ENCODE results near the gene KRT6B.

Gene KRT6B

GRCh38 chr12:52438305-52439301 lies 13.3 kb downstream of the KRT6B start:
- FAIRE-seq = no peak
- no peak for DNase-seq (ENCODE audit: insufficient read length, low spot score)

GRCh38 chr12:52437508-52437907 lies 14.4 kb downstream of the KRT6B start:
- DNase-seq (ENCODE audit: insufficient read length, low spot score) (no peak), FAIRE-seq (no peak)

DNA sequence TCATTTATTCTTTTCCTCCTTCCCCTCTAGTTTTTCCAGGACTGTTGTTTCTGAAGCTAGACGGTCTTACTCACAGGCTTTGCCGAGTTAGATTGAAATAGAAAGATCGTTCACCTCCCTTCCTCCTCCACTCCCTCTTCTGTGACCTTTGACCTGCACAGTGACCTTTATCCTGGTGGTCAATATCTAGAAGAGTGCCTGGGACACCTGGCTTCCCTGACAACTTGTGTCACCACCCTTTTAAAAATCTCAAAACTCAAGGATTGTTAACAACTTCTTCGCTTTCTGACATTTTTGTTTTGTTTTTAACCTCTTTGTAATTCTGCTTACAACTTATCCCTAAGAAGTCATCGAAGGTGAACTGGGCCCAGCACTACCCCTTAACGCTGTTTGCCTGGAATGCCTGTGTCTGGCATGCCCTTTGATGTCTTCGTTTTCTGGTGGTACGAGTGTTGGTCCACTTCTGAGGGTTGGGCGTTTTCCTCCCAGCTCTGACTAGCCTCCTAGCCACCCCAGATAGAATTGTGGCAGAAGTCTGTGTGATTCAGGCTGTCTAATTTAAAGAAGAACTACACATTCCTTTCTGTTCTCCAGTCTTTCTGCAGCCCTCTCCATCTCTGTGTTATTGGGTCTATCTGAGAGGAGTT lies 15.0 kb downstream of the KRT6B start:
- FAIRE-seq (no peak), DNase-seq (ENCODE audit: insufficient read length, low spot score) (no peak)

GRCh38 chr12:52436000-52436827 lies 15.7 kb downstream of the KRT6B start:
- DNase-seq (ENCODE audit: insufficient read length, low spot score) (no peak), FAIRE-seq (no peak)

DNA sequence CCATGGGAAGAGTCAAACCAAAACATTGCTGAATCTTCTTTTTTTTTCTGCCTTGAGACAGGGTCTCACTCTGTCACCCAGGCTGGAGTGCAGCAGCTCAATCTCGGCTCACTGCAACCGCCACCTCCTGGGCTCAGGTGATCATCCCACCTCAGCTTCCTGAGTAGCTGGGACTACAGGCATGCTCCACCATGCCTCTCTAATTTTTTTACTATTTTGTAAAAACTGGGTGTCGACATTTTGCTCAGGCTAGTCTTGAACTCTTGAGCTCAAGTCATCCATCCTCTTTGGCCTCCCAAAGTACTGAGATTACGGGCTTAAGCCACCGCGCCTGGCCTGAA lies 16.3 kb downstream of the KRT6B start:
- DNase-seq (ENCODE audit: insufficient read length, low spot score) (no peak), FAIRE-seq (no peak)

DNA sequence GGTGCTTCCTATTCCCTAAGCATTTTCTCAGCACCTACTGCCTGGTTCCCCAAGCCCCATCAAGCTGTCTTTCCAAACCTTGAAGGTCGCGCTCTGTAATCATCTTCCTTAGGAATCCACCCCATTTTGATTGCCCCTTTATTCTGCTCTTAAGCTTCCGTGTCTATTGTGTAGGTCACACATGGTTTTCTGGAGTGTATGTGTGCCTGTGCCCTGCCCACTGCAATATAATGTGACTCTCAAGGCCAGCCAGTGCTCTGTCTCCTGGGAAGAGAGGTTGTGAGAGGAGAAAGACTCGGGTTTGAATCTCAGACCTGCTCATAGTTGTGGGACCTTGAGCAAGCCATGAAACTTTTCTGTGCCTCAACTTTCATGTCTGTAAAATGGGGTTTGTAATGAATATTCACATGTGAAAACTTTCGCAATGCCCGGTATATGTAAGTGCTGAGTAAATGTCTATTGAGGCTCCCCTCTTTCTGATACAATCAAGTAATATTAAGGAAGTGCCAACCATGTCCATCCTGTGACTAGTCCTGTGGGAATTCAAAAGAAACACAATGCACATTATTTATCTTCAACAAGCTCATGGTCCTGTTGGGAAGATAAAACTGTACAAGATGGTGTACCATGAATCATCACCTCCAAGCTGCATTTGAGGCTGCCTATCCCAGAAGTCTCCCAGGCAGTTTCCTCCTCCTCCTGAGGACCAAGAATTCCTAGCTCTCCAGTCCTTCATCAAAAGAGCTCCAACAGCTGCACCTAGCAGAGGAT lies 17.0 kb downstream of the KRT6B start:
- FAIRE-seq (no peak), DNase-seq (ENCODE audit: insufficient read length, low spot score) (no peak)

DNA sequence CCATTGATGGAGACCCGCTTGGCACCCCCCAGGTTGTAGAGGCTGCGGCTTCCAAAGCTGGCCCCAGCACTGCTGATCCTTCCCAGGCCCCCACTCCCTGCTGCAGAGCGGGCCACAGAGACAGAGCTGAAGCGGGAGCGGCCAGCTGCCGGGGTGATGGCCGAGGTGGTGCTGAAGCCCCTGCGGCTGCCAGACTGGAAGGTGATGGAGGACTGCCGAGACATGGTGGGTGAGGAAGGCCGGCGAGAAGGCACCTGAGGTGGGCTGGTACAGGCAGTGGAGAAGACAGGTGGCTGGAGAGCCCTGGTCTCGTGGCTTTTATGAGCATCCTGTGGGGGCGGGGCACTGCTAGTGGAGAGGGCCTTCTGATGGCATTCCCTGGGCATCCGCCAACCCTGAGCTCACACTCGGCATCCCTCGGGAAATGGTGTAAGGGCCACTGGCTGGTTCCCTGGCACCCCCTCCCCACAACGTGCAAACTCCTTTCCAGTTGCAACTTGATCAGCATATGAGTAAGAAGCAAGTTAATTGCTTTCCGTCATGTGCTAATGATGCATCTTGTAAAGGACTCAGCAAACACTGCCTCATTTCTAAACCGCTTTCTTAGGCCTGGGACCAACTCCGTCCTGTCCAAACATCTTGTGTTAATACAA lies 17.7 kb downstream of the KRT6B start, which contains the start of gene KRT75:
Gene KRT75 (minus strand): TSS at position 291 of the 653 bp plus-strand sequence. CDS start 67 bp downstream, at position 224.
- no peak for DNase-seq (ENCODE audit: insufficient read length, low spot score)
- FAIRE-seq = no peak

- DNase-seq (ENCODE audit: insufficient read length, low spot score) (no peak), FAIRE-seq (no peak)
Measured at GRCh38 chr12:52433501-52434080, 18.4 kb downstream of the KRT6B start.

DNA sequence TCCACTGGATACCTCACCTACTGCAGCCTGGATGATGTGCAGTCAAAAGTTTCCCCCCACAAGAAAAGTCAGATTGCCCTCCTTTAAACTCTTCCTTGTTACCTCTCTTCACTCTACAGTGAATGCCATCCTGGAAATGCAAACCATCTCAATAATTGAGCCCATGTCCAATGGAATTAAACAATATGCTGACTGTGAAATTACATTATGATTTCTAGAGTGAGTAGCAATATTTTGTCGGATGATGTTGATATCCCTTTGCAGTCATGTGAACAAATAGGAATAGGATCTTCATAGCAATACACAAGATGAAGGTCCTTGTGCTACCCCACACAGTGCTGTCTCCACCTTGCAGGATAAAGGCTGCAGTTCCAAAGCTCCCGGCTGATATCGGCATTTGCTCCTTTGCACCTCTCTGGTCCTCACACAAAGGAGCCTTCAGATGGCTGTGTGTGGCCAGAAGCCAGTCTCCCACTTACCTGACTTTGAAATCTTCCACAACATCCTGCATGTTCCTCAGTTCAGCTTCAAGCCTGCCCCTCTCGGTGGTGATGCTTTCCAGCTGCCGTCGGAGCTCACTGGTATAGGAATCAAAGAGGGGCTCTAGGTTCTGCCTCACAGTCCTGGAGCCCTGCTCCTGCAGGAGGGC lies 19.3 kb downstream of the KRT6B start:
- FAIRE-seq = no peak
- no peak for DNase-seq (ENCODE audit: insufficient read length, low spot score)

DNA sequence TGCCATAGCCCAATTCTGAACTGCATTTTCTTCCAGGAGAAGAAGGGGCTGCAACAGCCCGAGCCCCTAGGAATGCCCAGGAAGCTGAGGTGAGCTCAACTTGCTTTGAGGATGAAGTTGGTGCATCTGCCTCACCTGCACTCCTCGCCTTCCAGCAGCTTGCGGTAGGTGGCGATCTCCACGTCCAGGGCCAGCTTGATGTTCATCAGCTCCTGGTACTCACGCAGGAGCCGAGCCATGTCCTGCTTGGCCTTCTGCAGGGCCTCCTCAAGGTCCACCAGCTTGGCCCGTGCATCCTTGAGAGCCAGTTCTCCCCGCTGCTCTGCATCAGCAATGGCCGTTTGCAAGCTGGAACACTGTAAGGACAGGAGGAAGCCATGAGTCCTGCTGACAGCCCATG lies 23.8 kb downstream of the KRT6B start:
- FAIRE-seq = no peak

DNA sequence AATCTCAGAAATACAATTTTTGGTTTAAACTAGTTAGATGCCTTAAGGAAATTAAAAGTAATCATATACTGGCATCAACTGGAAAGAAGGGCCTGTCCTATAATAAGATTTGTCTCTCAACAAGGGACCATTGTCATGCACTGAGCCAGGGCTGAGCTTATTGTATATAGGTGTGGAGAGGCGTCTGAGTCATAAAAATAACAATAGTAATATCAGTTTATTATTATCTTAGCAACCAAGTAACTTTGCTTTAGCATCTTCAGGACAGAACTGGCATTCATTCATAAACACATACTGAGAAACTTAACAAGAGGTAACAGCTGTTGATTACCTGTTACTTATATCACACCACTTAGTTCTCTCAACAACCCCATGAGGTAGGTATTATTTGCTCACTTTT lies 24.9 kb downstream of the KRT6B start:
- DNase-seq (ENCODE audit: insufficient read length, low spot score) = no peak
- FAIRE-seq = no peak

More for the DNA sequence above, 23.8 kb downstream of the KRT6B start:
- DNase-seq (ENCODE audit: insufficient read length, low spot score) = no peak

DNA sequence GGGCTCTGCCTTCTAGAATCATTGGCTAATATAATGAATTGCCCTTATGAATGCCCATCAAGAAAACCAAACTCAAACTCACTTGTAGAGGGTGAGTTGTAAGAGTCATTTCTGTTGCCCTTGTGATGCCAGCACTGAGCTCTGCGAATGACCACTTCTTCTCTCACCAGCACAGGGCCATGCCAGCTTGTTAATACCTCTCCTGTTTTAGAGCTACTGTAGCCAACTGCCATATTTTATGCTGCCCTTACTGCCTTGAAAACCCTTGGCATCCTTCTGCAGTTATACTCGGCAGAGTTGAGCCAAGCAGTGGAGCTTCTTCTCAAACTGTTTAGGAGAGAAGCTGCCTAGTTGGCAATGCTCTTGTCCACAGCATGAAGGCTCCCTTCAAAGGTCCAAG lies 25.9 kb downstream of the KRT6B start:
- no peak for FAIRE-seq
- no peak for DNase-seq (ENCODE audit: insufficient read length, low spot score)

DNA sequence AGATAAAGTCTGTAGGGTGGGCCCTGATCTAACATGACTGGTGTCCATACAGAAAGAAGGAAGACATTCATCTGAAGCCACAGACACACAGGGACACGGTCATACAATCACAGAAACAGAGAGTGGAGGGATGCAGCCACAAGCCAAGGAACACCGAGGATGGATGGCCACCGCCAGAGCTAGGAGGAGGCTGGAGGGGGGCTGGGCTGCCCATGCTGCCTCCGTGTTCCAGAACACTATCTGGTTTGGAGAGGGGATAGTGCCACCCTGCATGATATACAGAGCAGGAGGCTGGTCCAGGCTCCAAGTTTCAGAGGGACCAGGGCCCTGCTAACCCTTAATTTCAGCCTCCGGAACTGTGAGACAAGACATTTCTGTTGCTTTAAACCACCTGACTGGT lies 26.5 kb downstream of the KRT6B start:
- no peak for DNase-seq (ENCODE audit: insufficient read length, low spot score)
- no peak for FAIRE-seq

- DNase-seq (ENCODE audit: insufficient read length, low spot score) (no peak), FAIRE-seq (no peak)
Measured at GRCh38 chr12:52423661-52424500, 28.1 kb downstream of the KRT6B start.

DNA sequence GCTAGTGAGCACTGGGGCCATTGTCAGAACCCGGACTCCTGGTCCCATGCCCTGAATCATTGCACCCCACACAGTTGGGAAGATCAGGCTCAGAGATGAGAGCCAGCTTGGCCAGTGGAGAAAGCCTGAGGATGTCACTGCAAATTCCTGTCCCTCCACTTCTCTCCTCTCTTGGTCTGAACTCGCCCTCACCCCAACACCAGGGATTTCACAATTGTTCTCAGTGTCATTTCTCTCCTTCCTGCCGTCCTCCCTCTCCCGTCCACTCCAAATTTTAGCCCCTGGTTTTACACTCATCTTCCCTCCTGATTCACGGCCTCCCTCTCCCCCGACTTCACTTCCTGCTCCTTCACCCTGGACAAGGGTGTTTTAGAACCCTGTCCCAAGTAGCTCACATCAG lies 28.9 kb downstream of the KRT6B start:
- no peak for FAIRE-seq
- no peak for DNase-seq (ENCODE audit: insufficient read length, low spot score)

GRCh38 chr12:52419656-52420055 lies 32.3 kb downstream of the KRT6B start:
- no peak for FAIRE-seq
- no peak for DNase-seq (ENCODE audit: insufficient read length, low spot score)

- FAIRE-seq (no peak), DNase-seq (ENCODE audit: insufficient read length, low spot score) (no peak)
Measured at GRCh38 chr12:52418576-52419110, 33.3 kb downstream of the KRT6B start.

DNA sequence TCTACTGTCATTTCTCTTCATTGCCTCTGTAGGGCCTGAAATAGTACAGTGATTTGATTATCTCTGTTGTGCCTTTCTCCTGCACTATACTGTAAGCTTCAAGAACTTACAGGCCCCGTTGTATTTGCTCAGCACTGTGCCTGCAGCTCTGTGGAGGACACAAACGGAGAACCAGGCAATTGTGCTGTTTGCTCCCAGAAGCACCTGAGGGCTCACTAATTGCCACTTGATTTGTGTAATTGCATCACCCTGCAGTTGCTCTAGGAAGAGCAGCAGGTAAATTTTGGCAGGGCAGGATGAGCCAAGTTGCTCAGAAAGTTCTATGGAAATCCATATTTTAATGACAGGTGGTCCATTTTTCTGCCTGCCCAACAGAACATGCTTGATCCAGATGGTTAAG lies 34.2 kb downstream of the KRT6B start:
- FAIRE-seq (no peak), DNase-seq (ENCODE audit: insufficient read length, low spot score) (no peak)

All from HTR-8/SVneo (cell line).